Stomach smooth muscle (tissue), 2 donors: ENCODE results near the gene LRRC45.

Experiments used
- H3K27ac ChIP-seq: one replicate; pipeline ENCODE4 v1.7.0; 2013; ENCODE audit warnings: mild to moderate bottlenecking, low read length, inconsistent platforms
- H3K27me3 ChIP-seq, 2 donors: one replicate each; pipeline ENCODE4 v1.7.0; 2013; ENCODE audit warnings: low read length in 2 of 2; ENCODE audit not compliant: insufficient read depth in 2 of 2, control insufficient read depth in 1 of 2
- H3K36me3 ChIP-seq, 2 donors: one replicate each; pipeline ENCODE4 v1.7.0; 2013; ENCODE audit warnings: low read length in 2 of 2; ENCODE audit not compliant: control insufficient read depth in 2 of 2, insufficient read depth in 2 of 2
- H3K4me1 ChIP-seq: one replicate; pipeline ENCODE4 v1.7.0; 2013; ENCODE audit warnings: low read length; ENCODE audit not compliant: control insufficient read depth, insufficient read depth
- H3K4me3 ChIP-seq, 2 donors: one replicate each; pipeline ENCODE4 v1.7.0; 2013; ENCODE audit warnings: low read length in 2 of 2
- H3K9ac ChIP-seq, 2 donors: one replicate each; pipeline ENCODE4 v1.7.0; 2013; ENCODE audit warnings: low read length in 2 of 2, mild to moderate bottlenecking in 1 of 2
- H3K9me3 ChIP-seq, 2 donors: one replicate each; pipeline ENCODE4 v1.7.0; 2013; ENCODE audit warnings: low read length in 2 of 2; ENCODE audit not compliant: control insufficient read depth in 2 of 2
- donor health status: healthy.
- donor health status: Pancreatic carcinoma.

LRRC45 gene

DNA sequence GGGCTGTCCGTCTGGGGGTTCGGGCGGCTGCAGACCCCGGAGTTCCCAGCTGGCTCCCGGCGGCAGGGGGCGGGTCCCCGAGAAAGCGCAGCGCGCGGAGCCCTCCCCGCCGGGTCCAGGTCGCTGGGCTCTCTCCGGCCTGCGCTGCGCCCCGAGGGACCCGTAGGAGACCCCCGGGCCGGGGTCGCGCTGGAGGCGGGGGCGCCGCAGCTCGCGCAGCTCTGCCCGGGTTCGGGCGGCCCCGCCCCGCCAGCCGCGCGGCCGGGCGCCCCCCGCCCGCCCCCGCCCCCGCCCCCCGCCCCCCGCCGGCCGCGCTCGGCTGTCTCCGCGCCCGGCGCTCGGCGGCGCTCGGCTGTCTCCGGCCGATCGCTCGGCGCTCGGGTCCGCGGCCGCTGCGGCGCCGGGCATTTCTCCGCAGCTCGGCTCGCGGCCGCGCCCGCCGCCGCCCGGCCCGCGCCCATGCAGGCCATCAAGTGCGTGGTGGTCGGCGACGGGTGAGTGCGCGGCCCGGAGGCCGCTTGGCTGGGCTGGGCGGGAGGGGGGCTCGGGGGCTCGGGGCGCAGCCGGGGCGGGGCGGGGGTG, 8.3 kb downstream of the LRRC45 start, which contains the start of gene RAC3:
TSS of gene RAC3 (plus strand) at position 376 of the 582 bp plus-strand sequence. CDS start at position 460, 84 bp downstream.
- H3K27ac ChIP-seq: no peak within 1 kb of the TSS
- H3K9ac ChIP-seq: peak within 1 kb of the TSS; percentile 28 to 47
- H3K36me3 ChIP-seq: no peaks in the 10 kb centered on the region

GRCh38 chr17:82031885-82032627, 9.0 kb downstream of the LRRC45 start:
- Histone ChIP-seq H3K36me3 (no peaks in the 10 kb centered on the region), H3K4me1 (peaks cover 39% of the 10 kb centered on the region), H3K9me3 (no peaks in the 10 kb centered on the region), H3K4me3 (peak overlapping the region in 1 of 2 donors; percentile 54), H3K27ac (no peak overlapping the region), H3K27me3 (peaks cover 0 to 12% of the 10 kb centered on the region in 2 donors), H3K9ac (peak overlapping the region in 1 of 2 donors; percentile 47)

More for the DNA sequence above, 8.3 kb downstream of the LRRC45 start, which contains the start of gene RAC3:
- peak within 1 kb of the TSS; percentile 52 to 71 for H3K4me3 ChIP-seq
- peaks cover 32% of the 10 kb centered on the region for H3K4me1 ChIP-seq
- H3K27me3 ChIP-seq: peaks cover 0 to 12% of the 10 kb centered on the region in 2 donors
- no peaks in the 10 kb centered on the region for H3K9me3 ChIP-seq

DNA sequence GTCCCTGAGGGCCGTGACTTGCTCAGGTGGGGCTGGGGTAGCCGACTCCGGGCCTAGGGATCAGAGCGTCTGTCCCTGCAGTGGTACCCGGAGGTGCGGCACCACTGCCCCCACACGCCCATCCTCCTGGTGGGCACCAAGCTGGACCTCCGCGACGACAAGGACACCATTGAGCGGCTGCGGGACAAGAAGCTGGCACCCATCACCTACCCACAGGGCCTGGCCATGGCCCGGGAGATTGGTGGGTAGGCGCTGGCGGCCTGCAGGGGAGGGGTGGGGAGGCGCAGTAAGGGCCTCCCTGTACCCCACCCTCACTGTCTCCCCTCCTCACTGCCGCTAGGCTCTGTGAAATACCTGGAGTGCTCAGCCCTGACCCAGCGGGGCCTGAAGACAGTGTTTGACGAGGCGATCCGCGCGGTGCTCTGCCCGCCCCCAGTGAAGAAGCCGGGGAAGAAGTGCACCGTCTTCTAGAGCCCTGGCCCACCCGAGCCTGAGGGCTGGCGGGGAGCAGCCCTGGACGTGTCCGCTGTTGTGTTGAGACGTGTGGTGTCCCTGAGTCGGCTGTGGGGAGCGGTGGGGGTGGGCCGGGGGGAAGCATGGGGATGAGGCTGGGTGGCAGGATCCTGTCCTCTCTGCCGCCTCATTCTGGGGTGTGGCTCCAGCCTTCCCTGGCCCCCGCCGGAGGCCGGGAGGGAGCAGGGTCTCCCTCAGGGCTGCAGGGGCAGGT, 10.4 kb downstream of the LRRC45 start:
- Histone ChIP-seq H3K36me3 (no peaks in the 10 kb centered on the region), H3K4me1 (peaks cover 48% of the 10 kb centered on the region), H3K9ac (no peak overlapping the region), H3K27me3 (peaks cover 0 to 12% of the 10 kb centered on the region in 2 donors), H3K27ac (no peak overlapping the region), H3K9me3 (no peaks in the 10 kb centered on the region), H3K4me3 (no peak overlapping the region)

DNA sequence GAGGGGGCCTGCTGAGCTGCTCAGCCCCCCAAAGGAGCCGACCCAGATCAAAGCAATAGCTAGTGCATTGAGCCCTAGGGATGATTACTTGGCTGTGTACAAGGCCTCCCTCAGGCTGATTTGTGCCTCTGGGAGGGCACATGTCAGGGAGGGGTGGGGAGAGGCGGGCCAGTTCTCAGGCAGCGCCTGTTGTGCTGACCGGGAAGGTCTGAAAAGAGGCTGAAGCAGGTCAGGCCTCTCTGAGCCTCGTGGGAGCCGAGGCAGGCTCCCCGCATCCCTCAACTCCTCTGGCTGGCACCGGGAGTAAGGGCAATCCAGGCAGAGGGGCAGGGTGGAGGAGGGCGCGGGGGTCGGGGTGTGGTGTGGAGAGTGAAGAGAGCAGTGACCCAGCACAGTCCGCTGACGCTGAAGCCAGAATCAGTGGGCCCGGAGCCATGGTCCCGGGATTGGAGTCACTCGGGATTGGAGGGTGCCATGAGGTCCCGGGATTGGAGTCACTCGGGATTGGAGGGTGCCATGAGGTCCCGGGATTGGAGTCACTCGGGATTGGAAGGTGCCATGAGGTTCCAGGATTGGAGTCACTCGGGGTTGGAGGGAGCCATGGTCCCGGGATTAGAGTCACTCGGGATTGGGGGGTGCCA, 11.4 kb downstream of the LRRC45 start:
- H3K27ac ChIP-seq: no peak overlapping the region
- no peaks in the 10 kb centered on the region for H3K36me3 ChIP-seq
- no peak overlapping the region for H3K9ac ChIP-seq
- H3K27me3 ChIP-seq: peaks cover 0 to 12% of the 10 kb centered on the region in 2 donors
- H3K4me1 ChIP-seq: peaks cover 48% of the 10 kb centered on the region
- H3K9me3 ChIP-seq: no peaks in the 10 kb centered on the region
- H3K4me3 ChIP-seq: no peak overlapping the region

DNA sequence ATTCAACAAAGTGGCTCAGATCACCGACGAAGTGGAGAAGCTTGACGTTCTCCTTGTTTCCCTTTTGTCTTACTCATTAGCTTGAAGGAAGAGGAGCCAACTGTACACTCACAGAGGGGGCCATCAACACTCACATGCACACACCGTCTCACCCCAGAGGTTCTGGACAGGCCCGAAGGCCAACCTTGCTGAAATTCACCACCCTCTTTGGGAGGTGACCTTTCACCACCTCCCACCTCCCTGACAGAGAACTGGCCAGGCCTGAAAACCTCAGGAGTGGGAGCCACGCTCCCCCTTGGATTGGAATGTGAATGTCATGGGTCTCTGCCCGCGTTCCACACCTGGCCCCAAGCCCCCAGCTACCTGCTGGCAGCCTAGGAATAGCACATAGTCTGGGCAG, 12.4 kb downstream of the LRRC45 start:
- Histone ChIP-seq H3K4me3 (no peak overlapping the region), H3K27me3 (peaks cover 0 to 12% of the 10 kb centered on the region in 2 donors), H3K4me1 (peaks cover 42% of the 10 kb centered on the region), H3K9me3 (no peaks in the 10 kb centered on the region), H3K9ac (no peak overlapping the region), H3K27ac (no peak overlapping the region), H3K36me3 (no peaks in the 10 kb centered on the region)

GRCh38 chr17:82035956-82036633, 13.0 kb downstream of the LRRC45 start:
- peak overlapping the region; percentile 82 to 92 for H3K9ac ChIP-seq
- peaks cover 0 to 12% of the 10 kb centered on the region in 2 donors for H3K27me3 ChIP-seq
- peak overlapping the region; percentile 88 for H3K27ac ChIP-seq
- H3K36me3 ChIP-seq: no peaks in the 10 kb centered on the region
- H3K4me3 ChIP-seq: peak overlapping the region; percentile 78 to 81
- H3K9me3 ChIP-seq: no peaks in the 10 kb centered on the region
- peaks cover 36% of the 10 kb centered on the region for H3K4me1 ChIP-seq

GRCh38 chr17:82036634-82037091, 13.6 kb downstream of the LRRC45 start:
- Histone ChIP-seq H3K27me3 (peaks cover 0 to 12% of the 10 kb centered on the region in 2 donors), H3K36me3 (no peaks in the 10 kb centered on the region), H3K27ac (peak overlapping the region; percentile 88), H3K9me3 (no peaks in the 10 kb centered on the region), H3K9ac (peak overlapping the region; percentile 82 to 92), H3K4me1 (peaks cover 33% of the 10 kb centered on the region), H3K4me3 (peak overlapping the region; percentile 78 to 81)

DNA sequence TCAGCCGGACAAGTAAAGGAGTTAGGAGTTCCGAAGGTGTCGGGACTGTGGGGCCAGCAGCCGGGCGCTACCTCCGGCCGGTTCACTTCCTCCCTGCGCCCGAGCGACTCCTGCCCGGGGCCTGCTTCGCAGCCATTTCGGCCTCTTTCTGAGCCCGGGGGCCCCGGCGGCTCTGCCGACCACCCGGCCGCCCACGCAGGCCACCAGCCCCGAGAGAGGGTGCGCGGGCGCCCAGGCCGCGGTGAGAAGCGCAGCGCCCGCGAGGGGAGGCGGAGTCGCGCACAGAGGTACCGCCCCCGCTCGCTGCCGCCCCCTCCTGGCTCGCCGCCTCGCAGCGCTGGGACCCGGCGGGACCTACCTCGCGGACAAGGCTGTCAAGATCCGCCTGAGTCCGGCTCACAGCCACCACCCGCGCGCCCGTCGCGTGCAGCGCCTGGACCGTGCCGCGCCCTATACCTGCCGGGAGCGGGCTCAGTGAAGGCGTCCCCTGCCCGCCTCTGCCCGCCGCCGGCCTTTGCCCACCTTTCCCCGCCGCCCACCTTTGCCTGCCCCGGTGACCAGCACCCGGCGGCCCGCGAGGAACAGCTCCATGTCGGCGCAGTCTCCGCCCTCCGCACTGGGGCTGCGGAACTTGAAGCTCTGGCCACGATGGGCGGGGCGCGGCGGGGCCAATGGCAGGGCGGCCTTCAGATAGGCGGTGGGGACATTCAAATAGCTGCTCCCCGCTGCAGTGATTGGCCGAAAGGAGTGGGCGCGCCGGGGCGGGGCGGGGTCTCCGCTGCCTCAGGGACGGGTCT, 14.2 kb downstream of the LRRC45 start, which contains the start of gene DCXR:
TSS of gene DCXR (minus strand) at position 606 of the 797 bp plus-strand sequence. CDS start at position 591, 15 bp downstream.
- Histone ChIP-seq H3K9me3 (no peaks in the 10 kb centered on the region), H3K27ac (peak within 1 kb of the TSS; percentile 88), H3K4me3 (peak within 1 kb of the TSS; percentile 78 to 81), H3K36me3 (no peaks in the 10 kb centered on the region), H3K9ac (peak within 1 kb of the TSS; percentile 82 to 92), H3K4me1 (peaks cover 28% of the 10 kb centered on the region), H3K27me3 (peaks cover 0 to 9% of the 10 kb centered on the region in 2 donors)

DNA sequence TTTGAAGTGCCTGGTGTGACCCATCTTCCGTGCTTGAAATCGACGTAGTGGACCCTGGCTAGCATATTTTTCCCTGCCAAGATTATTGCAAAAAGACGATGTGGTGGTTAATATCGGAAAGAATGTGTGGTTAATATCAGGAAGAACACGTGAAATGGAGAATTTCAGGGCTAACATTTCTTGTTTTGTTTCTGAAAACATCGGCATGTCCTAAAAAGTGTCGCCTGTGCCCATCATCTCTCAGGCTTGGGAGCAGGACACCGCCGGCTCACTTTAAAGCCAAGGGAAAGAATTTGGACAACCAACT, 14.7 kb downstream of the LRRC45 start:
- peaks cover 25% of the 10 kb centered on the region for H3K4me1 ChIP-seq
- peak overlapping the region in 1 of 2 donors; percentile 73 for H3K9ac ChIP-seq
- H3K9me3 ChIP-seq: no peaks in the 10 kb centered on the region
- H3K27me3 ChIP-seq: peaks cover 0 to 4% of the 10 kb centered on the region in 2 donors
- peak overlapping the region; percentile 88 for H3K27ac ChIP-seq
- H3K4me3 ChIP-seq: peak overlapping the region; percentile 48 to 81
- H3K36me3 ChIP-seq: no peaks in the 10 kb centered on the region
